Uterus (tissue), 4 donors: ENCODE results near the gene RASSF8. TPM values are rescaled to one million over a fixed set of nuclear protein-coding genes. Genes with fewer than 3 reads are reported as not detected.

Experiments
- DNase-seq, 2 donors: peaks; one replicate each; pipeline ENCODE4 v3.0.0-alpha.2; 2019 to 2020
- H3K27ac ChIP-seq, 2 donors: fragments of 200-600 bp; sonication (generic); 1 replicate in 1 of 2; 2 replicates in 1 of 2; pipeline ENCODE4 v1.5.1; 2016 to 2018
- H3K27me3 ChIP-seq, 2 donors: fragments of 200-600 bp; sonication (generic); one replicate each; pipeline ENCODE4 v1.5.1; 2018 to 2019; ENCODE audit warnings: control low read depth in 1 of 2
- H3K36me3 ChIP-seq, 2 donors: fragments of 200-600 bp; sonication (generic); one replicate each; pipeline ENCODE4 v1.5.1; 2019; ENCODE audit warnings: control low read depth in 1 of 2
- H3K4me1 ChIP-seq, 2 donors: fragments of 200-600 bp; sonication (generic); one replicate each; pipeline ENCODE4 v1.5.1; 2018 to 2019; ENCODE audit warnings: control low read depth in 1 of 2
- H3K4me3 ChIP-seq, 2 donors: fragments of 200-600 bp; sonication (generic); 1 replicate in 1 of 2; 2 replicates in 1 of 2; pipeline ENCODE4 v1.5.1; 2018 to 2019; ENCODE audit warnings: mild to moderate bottlenecking in 1 of 2
- H3K9me3 ChIP-seq, 2 donors: fragments of 200-600 bp; sonication (generic); one replicate each; pipeline ENCODE4 v1.5.1; 2019; ENCODE audit warnings: control low read depth in 1 of 2
- CTCF ChIP-seq, 4 experiments: fragments of 200-600 bp in 2 of 4; fragments of 450-650 bp in 2 of 4; sonication (generic) in 2 of 4; IDR thresholded peaks; one replicate each; pipeline ENCODE4 v1.5.1; 2016 to 2019; ENCODE audit warnings: antibody characterized with exemption in 4 of 4, mild to moderate bottlenecking in 2 of 4, moderate library complexity in 1 of 4
- POLR2A ChIP-seq, 2 donors: fragments of 450-650 bp; IDR thresholded peaks; one replicate each; pipeline ENCODE4 v1.6.1; 2016; ENCODE audit warnings: antibody characterized with exemption in 2 of 2, mild to moderate bottlenecking in 1 of 2, moderate library complexity in 1 of 2
- intact Hi-C: fragments of 100-400 bp; cut with DNase I; formaldehyde crosslinking; loops from one replicate; pipeline ENCODE4 v1.15.1; 2023; ENCODE audit warnings: low total_unique reads
- total RNA-seq, 4 donors: library from RNA; depleted of rRNA in 3 of 4; stranded (reverse); fragments of >200 nt in 3 of 4; gene quantifications; one replicate each; pipeline versions ENCODE4 v1.1.0 to v1.2.4, GENCODE V29; 2014 to 2023
- donor health status: DM: yes; HTN: yes; CAD: no.

The RASSF8 gene
- total RNA-seq, 4 donors from 2014 or later = 54.1 to 174 (median 119) TPM

- Histone ChIP-seq H3K27ac (no peak overlapping the region), H3K27me3 (no peaks in the 10 kb centered on the region), H3K4me3 (no peak overlapping the region), H3K36me3 (no peaks in the 10 kb centered on the region), H3K4me1 (no peaks in the 10 kb centered on the region), H3K9me3 (no peaks in the 10 kb centered on the region)
- intact Hi-C loops = no loop called here
- no peak for TF ChIP-seq CTCF (IDR thresholded peaks at IDR 0.05)
- TF ChIP-seq POLR2A (IDR thresholded peaks at IDR 0.05) = no peak
- DNase-seq = no peak
Observed at GRCh38 chr12:25938581-25938980, 19.9 kb upstream of the RASSF8 start.

- H3K4me1 ChIP-seq = no peaks in the 10 kb centered on the region
- no peak for TF ChIP-seq POLR2A (IDR thresholded peaks at IDR 0.05)
- no peak for TF ChIP-seq CTCF (IDR thresholded peaks at IDR 0.05)
- H3K9me3 ChIP-seq = no peaks in the 10 kb centered on the region
- no peak overlapping the region for H3K4me3 ChIP-seq
- no peak overlapping the region for H3K27ac ChIP-seq
- DNase-seq = no peak
- intact Hi-C loops = no loop called here
- H3K36me3 ChIP-seq = no peaks in the 10 kb centered on the region
- no peaks in the 10 kb centered on the region for H3K27me3 ChIP-seq
Observed at GRCh38 chr12:25939606-25940005, 18.9 kb upstream of the RASSF8 start.

- intact Hi-C loops = no loop called here
- H3K4me3 ChIP-seq = no peak overlapping the region
- no peaks in the 10 kb centered on the region for H3K9me3 ChIP-seq
- no peaks in the 10 kb centered on the region for H3K4me1 ChIP-seq
- H3K36me3 ChIP-seq = no peaks in the 10 kb centered on the region
- no peak for TF ChIP-seq POLR2A (IDR thresholded peaks at IDR 0.05)
- TF ChIP-seq CTCF (IDR thresholded peaks at IDR 0.05) = no peak
- no peak overlapping the region for H3K27ac ChIP-seq
- H3K27me3 ChIP-seq = no peaks in the 10 kb centered on the region
- DNase-seq = no peak
Observed at GRCh38 chr12:25940886-25941285, 17.6 kb upstream of the RASSF8 start.

GRCh38 chr12:25942709-25943108, 15.8 kb upstream of the RASSF8 start:
- H3K4me1 ChIP-seq = no peaks in the 10 kb centered on the region
- no peaks in the 10 kb centered on the region for H3K36me3 ChIP-seq
- TF ChIP-seq POLR2A (IDR thresholded peaks at IDR 0.05) (no peak), CTCF (IDR thresholded peaks at IDR 0.05) (no peak)
- no peaks in the 10 kb centered on the region for H3K27me3 ChIP-seq
- no peaks in the 10 kb centered on the region for H3K9me3 ChIP-seq
- intact Hi-C loops = no loop called here
- H3K27ac ChIP-seq = no peak overlapping the region
- no peak overlapping the region for H3K4me3 ChIP-seq
- DNase-seq = no peak

GRCh38 chr12:25943940-25944339, 14.5 kb upstream of the RASSF8 start:
- Histone ChIP-seq H3K27me3 (no peaks in the 10 kb centered on the region), H3K9me3 (no peaks in the 10 kb centered on the region), H3K27ac (no peak overlapping the region), H3K4me3 (no peak overlapping the region), H3K36me3 (no peaks in the 10 kb centered on the region), H3K4me1 (no peaks in the 10 kb centered on the region)
- DNase-seq = no peak
- TF ChIP-seq CTCF (IDR thresholded peaks at IDR 0.05) (no peak), POLR2A (IDR thresholded peaks at IDR 0.05) (no peak)
- intact Hi-C loops = no loop called here
